ENCODE results near the gene GPR55.

GPR55 gene

GRCh38 chr2:230933521-230934180, 8.6 kb upstream of the GPR55 start:
- no peak for DNase-seq

DNA sequence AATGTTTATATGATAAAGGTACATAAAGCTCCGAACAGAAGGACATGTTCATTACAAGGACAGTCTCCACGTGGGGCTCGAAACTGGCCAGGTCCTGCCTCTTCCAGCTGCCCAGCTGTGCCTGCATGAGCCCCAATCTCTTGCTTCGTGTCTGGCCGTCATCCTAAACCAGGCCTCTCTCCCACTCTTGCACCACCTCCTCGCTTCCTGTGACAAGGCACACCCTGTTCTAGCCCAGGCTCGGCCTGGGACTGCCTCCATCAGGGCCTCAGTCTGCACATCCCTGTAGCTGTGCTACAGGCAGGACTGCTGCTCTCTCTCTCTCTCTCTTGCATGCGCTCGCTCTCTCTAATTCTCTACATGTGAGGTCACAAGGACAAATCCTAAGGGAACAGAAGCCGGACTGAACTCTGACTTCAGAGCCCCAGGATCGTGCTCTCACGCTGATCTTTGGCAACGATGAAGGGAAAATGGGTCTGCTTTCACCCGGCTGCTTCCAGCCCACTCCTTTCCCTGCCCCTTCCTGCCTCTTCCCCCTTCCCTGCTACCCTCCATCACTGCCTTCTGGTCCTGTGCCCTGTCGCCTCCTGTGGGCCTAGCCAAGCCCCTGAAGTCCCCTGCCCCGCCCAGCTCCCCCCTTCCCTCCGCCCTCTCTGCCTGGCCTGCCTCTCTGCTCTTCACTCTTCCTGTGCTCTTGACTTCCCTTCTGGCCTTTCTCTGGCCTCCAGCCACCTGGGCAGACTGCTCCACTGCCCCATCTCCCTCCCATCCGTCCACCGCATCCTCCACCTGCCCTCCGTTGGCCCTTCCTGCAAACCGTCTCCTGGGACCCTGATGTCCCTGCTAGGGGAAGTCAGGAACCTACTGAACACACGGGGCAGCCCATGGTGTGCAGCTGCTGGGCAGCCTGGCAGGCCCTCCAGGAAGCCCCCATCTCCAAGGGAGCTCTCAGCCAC, 7.8 kb upstream of the GPR55 start:
- no peak for DNase-seq

GRCh38 chr2:230931556-230932231, 6.7 kb upstream of the GPR55 start:
- no peak for DNase-seq

- DNase-seq, result no peak
Observed at GRCh38 chr2:230930928-230931555, 6.0 kb upstream of the GPR55 start.

DNA sequence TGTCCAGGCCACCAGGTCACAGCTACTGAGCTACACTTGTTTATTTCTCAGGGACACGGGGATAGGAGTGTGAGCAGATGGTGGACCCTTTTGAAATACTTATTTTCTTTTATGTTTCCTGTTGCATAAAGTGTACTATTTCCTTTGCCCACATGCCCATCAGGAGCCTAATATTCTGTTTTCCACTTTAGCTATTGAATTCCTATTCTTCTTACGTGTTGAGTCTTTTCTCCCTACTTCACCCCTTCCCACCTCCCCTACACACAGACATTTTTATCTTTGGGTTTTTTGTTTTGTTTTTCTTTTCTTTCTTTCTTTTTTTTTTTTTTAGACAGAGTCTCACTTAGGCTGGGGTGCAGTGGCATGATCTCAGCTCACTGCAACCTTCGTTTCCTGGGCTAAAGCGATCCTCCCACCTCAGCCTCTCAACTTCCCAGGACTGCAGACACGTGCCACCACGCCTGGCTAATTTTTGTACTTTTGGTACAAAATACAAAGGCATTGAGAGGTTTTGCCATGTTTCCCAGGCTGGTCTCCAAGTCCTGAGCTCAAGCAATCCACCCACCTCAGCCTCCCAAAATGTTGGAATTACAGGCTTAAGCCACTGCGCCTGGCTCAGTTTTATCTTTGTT, 5.2 kb upstream of the GPR55 start:
- DNase-seq, result no peak

DNA sequence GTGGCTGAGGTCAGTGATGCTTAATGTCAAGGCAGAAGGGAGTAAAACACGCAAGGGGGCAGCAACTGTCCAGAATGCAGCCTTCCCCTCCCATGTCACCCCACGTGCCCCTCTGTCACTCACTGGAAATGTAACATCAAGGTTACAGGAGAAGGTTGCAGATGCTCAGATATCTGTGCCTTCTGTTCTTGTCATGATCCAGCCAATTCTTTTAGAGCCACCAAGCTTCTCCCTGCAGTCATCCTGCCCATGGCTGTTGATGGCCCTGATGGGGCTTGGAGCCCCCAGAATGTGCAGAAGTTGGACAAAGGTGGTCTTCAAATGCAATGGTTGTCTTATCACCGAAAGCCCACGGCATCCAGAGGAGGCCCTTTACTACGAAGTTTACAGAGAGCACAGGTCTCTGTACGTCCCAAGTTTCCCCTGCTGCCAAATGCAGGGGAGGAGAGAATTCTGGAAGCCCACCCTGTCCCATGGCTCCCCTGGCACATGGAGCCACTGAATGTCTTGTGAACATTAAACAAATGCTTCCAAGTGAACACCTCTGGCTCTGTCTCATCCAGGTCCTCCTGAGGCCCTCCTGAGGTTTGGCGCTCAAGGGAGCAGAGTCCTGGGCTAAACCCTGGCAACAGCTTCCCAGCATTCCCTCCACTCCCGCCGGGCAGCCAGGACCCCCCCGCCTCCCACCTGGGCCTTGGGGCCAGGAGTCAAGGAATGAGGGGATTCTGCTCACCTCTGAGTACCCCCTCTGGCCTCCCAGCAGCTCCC, 4.5 kb upstream of the GPR55 start:
- DNase-seq, result no peak

DNA sequence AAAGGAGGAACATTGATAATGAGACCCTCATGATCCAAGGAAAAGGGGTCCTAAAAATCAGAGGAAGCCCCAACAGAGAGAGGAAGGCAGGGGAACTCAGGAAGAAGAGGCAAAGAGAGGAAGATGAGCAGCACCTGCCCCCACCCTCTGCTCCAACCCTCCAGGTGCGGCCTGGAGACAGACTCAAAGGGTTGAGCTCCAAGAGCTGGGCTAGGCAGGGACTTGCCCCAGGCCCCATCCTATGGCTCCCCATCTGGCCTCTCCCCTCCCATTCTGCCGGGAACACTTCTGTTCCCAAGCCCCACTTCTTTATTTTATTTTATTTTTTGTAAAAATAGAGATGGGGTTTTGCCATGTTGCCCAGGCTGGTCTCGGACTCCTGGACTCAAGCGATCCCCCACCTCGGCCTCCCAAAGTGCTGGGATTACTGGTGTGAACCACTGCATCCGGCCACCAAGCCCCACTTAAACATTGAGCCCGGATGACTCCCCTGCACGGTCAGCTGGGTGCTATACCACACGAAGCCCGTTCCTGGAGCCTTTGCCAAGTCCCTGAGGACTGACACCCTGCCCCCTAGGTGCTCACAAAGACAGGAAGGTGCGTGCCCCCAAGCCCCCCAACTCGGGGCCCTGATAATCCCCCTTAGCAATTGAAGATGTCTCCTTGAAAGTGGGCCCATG, 3.8 kb upstream of the GPR55 start:
- DNase-seq, result no peak

- no peak for DNase-seq
Observed at GRCh38 chr2:230927711-230928341, 2.8 kb upstream of the GPR55 start.

GRCh38 chr2:230925879-230926765, 1.1 kb upstream of the GPR55 start:
- no peak for DNase-seq

DNA sequence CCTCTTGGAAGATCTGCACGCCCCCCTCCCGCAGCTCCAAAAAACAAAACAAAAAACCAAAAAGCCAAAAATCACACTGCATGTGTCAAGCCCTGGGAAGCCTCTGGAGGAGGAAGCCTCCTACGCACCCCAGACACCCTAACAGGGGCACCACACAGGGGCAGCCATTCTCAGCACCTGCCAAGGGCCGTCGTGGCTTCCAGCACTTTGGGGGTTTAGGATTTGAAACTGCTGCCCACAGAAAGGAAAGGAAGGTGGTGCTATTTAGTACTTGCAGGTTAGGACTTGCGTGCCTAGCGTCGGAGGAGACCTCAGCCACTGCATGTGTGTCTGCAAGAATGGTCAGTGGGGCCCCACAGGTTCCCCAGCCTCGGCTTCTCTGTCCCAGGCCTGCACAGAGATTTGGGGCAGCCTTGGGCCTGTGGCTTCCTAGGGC, 419 bp upstream of the GPR55 start:
- DNase-seq, result no peak

DNA sequence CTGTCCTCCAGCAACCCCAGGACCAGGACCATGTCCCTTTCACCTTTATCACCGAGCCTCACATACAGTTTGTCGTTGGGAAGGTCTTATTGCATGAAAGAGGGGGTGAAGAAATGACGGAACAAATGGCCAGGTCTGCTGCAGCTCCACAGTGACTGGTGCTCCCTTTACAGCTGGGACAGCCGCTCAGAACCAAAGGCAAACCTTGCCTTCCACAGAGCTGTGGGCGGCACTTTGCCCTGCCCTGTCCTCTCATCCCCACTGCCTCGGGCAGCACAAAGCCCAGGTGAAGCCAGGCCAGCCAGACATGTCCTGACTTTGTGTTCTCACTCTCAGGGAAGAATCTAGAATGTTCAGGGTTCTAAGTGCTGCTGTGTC, 961 bp downstream of the GPR55 start:
- DNase-seq, result no peak

- DNase-seq, result no peak
Observed at GRCh38 chr2:230922951-230923717, 1.9 kb downstream of the GPR55 start.

GRCh38 chr2:230921806-230922595, 3.0 kb downstream of the GPR55 start:
- DNase-seq, result no peak

- no peak for DNase-seq
Observed at GRCh38 chr2:230920167-230920566, 4.9 kb downstream of the GPR55 start.

DNA sequence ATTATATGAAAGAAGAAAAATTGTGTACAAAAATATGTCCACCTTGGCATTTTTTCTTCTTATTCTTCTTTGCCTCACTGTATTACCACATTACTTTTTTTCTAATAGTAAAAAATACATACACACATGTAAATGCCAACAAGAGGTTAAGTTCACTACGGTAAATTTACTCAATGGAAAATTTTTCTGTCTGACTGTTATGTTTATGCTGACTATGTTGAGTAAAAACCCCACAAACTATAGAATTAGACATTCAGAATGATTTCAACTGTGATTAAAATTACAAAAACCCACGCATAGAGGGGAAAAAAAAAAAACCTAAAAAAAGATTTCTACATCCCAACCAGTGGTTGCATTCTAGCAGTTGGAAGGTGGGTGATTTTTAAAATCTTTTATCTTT, 5.4 kb downstream of the GPR55 start:
- DNase-seq, result no peak

DNA sequence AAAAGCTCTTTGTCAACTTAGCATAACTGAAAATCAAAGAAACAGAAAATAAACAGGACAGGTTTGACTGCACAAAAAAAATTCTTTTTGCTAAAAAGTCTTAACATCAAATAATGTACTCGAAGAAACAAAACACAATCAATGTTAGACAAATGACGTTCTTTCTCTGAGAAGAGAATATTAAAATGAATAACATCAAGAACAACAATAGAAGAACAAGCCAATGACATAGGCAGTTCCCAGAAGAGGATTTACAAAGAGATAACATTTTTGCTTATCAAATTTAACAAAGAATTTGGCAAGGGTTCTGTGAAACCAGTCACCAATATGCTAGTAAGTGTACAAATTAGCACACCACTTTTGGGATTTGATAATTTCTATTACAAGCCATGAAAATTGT, 5.8 kb downstream of the GPR55 start:
- no peak for DNase-seq

DNA sequence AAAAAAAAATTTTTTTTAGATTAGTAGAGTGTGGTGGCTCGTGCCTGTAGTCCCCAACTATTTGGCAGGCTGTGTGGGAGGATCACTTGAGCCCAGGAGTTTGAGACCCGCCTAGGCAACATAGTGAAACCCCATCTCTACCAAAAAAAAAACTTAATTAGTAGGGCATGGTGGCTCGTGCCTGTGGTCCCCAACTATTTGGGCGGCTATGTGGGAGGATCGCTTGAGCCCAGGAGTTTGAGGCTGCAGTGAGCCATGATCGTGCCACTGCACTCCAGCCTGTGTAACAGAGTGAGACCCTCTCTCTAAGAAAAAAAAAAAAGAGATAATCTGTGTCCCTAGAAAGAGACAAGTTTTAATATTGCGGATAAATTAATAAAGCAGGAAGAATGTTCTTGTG, 8.8 kb downstream of the GPR55 start:
- no peak for DNase-seq

GRCh38 chr2:230915319-230915718, 9.7 kb downstream of the GPR55 start:
- no peak for DNase-seq

Measured in COR-L47 (cell line).